NCI-H1694 treated with DMSO at 0.1 percent for 48 hours (cell line): ENCODE measurements around the gene ZBTB7B.

Experiments used
- DNase-seq: peaks from one replicate; lab custom pipeline; 2025; lab: John Stamatoyannopoulos, UW

ZBTB7B gene

GRCh38 chr1:154988058-154988954, 14.3 kb upstream of the ZBTB7B start:
- no peak for DNase-seq

- DNase-seq, result no peak
Measured at GRCh38 chr1:154989195-154989860, 13.3 kb upstream of the ZBTB7B start.

GRCh38 chr1:154990276-154990675, 12.3 kb upstream of the ZBTB7B start:
- DNase-seq, result no peak

- DNase-seq, result peak; percentile 43
Measured at GRCh38 chr1:154992721-154993571, 9.7 kb upstream of the ZBTB7B start.

- no peak for DNase-seq
Measured at GRCh38 chr1:154993572-154994268, 8.9 kb upstream of the ZBTB7B start, which contains the start of gene LENEP. Gene LENEP, plus strand, starts transcription at chr1:154993586. Its CDS starts 22 bp downstream, at chr1:154993608.

- no peak for DNase-seq
Measured at GRCh38 chr1:154994269-154994587, 8.4 kb upstream of the ZBTB7B start.

- no peak for DNase-seq
Measured at GRCh38 chr1:154994591-154994990, 8.0 kb upstream of the ZBTB7B start.

- DNase-seq, result peak; percentile 46
Measured at GRCh38 chr1:154995301-154995983, 7.2 kb upstream of the ZBTB7B start.

- no peak for DNase-seq
Measured at GRCh38 chr1:154996966-154997701, 5.5 kb upstream of the ZBTB7B start.

GRCh38 chr1:154998201-154998780, 4.3 kb upstream of the ZBTB7B start:
- DNase-seq, result no peak

- peak; percentile 93 for DNase-seq
Measured at GRCh38 chr1:154998818-154999570, 3.6 kb upstream of the ZBTB7B start.

- peak; percentile 57 for DNase-seq
Measured at GRCh38 chr1:154999571-155000410, 2.8 kb upstream of the ZBTB7B start.

GRCh38 chr1:155000411-155000725, 2.2 kb upstream of the ZBTB7B start:
- peak; percentile 88 for DNase-seq

GRCh38 chr1:155000726-155001424, 1.7 kb upstream of the ZBTB7B start:
- DNase-seq, result peak; percentile 91

GRCh38 chr1:155001425-155001674, 1.3 kb upstream of the ZBTB7B start:
- DNase-seq, result peak; percentile 82

GRCh38 chr1:155001675-155002463, 733 bp upstream of the ZBTB7B start:
- peak; percentile 99 for DNase-seq

GRCh38 chr1:155003227-155003765, 694 bp downstream of the ZBTB7B start:
- no peak for DNase-seq
